ENCODE results near the gene ANKRD31.
"Not testable (repeated sequence)": the region's sequence is repeated elsewhere in the genome, so short reads cannot be mapped to it uniquely, and the experiment has no call there.

ANKRD31 gene

DNA sequence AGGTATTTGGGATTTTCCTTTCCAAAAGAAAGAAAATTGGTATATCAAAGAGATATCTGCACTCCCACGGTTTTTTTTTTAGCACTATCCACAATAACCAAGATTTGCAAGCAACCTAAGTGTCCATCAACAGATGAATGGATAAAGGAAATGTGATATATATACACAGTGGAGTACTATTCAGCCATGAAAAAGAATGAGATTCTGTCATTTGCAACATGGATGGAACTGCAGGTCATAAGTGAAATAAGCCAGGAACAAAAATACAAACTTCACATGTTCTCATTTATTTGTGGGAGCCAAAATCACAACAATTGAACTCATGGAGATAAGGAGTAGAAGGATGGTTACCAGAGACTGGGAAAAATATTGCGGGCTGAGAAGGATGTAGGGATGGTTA is 9.8 kb downstream of the ANKRD31 start:
- no peak for FAIRE-seq

DNA sequence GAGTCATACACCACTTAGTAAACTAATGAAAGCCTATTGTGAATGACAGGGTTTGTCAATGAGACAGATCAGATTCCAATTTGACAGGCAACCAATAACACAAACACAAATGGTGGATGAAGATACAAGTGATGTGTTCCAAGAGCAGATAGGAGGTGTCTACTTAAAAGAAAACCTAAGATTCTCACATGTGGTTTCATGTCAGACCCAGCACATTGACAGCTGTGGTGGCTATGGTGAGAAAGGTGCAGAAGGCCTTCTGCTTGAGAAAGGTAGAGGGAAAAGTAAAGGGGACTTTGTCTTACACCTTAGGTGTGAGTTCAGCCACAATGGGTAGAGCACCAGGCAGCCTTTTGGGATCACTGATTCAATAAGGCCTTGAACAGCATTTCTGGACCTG is 11.2 kb downstream of the ANKRD31 start:
- no peak for FAIRE-seq

DNA sequence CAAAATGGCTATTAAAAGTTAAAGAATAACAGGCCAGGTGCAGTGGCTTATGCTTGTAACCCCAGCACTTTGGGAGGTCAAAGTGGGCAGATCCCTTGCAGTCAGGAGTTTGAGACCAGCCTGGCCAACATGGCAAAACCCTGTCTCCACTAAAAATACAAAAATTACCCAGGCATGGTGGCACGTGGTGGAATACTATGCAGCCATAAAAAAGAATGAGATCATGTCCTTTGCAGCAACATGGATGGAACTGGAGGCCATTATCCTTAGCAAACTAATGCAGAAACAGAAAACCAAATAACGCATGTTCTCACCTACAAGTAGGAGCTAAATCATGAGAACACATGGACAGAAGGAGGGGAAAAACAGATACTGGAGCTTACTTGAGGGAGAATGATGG is 15.9 kb downstream of the ANKRD31 start:
- FAIRE-seq = not testable (repeated sequence)

DNA sequence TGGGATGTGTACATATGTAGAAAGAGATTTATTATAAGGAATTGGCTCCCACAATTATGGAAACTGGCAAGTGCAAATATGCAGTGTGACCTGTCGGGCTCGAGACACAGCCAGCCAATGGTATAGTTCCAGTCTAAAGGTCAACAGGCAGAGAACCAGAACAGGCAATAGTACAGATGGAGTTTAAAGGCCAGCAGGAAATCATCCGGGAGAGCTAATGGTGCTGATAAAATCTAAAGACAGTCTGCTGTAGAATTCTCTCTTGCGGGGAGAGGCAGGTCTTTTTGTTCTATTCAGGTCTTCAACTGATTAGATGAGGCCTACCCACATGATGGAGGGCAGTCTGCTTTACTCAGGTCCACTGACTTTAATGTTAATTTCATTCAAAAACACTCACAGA is 21.8 kb downstream of the ANKRD31 start:
- FAIRE-seq = no peak

DNA sequence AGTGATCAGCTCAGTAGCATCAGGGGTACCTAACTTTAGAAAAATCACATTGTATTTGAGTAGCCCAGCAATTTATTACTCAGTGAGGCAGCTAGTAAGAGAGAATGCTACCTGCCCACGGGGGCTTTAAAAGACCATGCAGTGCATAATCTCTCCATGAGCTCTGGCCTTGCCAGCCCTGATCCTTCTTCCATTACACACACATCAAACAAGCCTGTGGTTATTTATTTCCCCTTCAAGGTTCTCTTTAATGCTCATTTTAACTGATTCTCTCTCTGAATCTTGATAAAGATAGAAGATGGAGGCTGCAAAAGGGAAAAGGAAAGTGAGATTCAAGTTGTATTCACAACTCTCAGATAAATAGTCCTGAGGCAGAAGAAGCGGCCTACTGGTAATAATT is 22.3 kb downstream of the ANKRD31 start:
- no peak for FAIRE-seq

DNA sequence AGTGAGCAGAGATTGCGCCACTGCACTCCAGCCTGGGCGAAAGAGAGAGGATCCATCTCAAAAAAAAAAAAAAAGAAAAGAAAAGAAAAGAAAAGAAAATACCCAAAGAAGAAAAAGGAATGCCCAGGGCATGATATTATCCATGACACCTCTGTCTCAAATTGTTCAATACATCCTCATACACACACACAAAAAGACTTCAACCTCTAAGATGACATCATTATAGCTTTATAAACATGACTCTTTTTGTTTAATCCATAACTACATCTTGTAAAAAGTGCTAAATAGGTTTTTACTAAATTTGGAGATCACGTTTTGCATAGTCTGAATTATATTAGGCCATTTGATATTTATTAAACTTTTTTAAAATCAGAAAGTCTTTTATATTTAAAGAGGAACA is 33.1 kb downstream of the ANKRD31 start:
- FAIRE-seq = no peak

DNA sequence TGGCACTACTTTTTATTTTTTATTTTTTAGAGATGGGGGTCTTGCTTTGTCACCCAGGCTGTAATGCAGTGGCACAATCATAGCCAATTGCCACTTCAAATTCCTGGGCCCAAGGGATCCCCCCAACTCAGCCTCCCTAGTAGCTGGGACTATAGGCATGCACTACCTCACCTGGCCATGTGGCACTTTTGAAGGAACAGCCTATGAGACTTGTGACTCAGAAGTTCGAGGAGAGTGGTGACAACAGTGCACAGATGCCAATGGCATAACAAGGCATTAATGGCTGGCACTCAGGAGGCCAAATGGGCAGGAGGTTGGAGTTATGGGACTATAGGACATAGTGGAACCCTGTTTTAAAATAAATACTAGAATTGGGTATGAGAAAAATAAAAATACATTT is 33.7 kb downstream of the ANKRD31 start:
- no peak for FAIRE-seq

DNA sequence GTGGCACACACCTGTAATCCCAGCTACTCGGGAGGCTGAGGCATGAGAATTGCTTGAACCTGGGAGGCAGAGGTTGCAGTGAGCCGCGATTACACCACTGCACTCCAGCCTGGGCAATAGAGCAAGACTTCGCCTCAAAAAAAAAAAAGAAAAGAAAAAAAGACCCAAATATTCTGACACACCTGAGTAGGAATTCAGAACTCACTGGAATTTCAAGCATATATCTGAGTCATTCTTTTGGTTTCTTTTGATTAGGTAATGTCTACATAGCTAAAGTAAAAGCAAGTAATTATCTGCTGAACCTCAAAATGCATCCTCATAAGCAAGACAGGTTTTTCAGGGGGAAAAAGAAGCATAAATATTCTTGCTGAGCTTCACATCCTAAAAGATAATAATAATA is 35.9 kb downstream of the ANKRD31 start:
- no peak for FAIRE-seq

DNA sequence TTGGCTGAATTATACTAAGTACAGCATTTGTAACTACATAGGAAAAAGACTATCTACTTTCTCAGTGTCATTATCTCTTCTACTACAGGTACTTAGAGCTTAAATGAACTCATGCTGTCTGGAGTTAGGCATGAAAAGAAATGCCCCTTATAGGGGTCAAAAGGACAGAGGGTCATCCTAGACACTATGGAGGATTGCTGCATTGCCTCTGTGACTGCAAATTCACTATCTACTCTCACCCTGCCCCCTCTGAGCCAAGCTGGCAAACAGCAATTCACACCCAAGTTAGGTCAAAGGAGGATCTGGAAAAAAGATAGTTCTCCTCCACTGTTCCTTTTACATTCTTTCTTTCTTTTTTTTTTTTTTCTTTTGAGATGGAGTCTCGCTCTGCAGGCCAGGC is 36.7 kb downstream of the ANKRD31 start:
- no peak for FAIRE-seq

DNA sequence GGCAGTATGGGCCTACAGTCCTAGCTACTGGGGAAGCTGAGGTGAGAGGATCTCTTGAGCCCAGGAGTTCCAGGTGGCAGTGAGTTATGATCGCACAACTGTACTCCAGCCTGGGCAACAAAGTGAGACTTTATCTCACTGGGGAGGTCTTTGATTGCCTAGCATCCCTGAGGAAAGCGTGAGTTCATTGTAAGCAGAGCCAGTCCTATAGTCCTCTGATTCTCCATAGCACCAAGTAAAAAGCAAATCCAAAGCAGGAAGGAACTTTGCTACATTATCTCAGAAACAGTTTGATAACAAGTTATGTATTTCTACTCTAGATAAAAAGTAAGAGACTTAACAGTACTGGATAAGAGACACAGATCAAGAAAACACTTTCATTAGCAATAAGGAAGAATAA is 37.6 kb downstream of the ANKRD31 start:
- FAIRE-seq = no peak

DNA sequence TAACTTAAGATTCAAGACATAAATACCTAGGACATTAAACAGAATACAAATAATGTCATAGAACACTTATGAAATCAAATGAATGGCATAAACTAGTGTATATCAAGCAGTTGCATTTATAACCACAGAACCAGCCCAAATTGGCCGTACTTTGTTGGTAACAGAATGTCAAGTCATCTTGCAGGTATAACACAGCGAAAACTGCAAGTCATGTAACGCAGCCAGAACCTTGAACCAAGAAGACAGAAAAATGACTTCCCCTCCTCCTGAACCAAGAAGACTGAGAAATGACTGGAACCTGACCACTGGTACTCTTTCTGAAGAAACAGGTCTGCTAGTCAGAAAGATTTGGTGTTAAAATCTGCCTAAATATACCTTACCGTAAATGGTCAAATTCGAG is 38.9 kb downstream of the ANKRD31 start:
- no peak for FAIRE-seq

DNA sequence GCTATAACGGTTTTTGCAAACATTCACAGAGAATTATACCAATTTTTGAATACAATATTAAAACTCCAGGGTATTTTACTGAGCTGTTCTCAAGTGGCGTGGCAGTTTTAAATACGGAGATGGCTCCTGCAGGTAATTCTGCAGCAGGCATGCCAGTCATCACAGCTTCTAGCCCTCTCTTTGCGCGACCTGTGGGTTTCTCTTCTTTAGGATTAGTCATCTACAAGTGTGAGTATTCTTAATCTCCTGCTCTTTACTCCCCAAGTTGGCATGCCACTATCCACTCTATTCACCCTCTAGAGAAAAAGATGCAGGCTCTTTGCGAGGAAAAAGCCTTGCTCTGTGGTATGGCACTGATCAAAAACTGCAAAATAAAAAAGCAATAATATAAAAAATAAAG is 43.9 kb downstream of the ANKRD31 start:
- no peak for FAIRE-seq

DNA sequence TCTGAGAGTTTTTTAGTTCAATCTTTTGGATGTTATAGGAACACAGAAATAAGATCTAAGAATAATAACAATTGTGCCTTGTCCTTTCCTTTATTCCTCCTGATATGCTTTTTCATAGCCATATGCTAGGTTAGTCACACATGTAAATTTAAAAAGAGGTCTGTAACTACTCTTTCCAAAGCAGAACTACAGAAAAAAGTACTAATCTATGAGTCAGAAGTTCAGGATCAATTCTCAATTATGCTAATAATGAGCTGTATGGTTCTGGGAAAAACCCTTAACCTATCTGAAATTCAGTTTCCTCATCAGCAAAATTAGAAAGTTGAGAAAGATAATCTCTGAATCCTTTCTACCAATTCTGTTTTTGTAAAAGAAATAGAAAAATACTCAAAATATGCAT is 44.4 kb downstream of the ANKRD31 start:
- FAIRE-seq = no peak

DNA sequence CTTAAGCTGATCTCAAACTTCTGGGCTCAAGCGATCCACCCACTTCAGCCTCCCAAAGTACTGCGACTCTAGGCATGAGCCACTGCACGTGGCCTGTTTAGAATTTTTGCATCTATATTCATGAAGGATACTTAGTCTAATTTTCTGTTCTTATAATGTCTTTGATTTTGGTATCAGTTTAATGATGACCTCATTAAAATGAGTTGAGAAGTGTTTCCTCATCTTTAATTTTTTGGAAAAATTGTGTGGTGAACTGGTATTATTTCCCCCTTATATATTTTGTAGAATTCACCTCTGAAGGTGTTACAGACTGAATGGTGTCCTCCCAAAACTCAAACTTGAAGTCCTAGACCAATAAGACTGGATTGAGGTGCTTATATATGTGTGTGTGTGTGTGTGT is 46.5 kb downstream of the ANKRD31 start:
- FAIRE-seq = no peak

DNA sequence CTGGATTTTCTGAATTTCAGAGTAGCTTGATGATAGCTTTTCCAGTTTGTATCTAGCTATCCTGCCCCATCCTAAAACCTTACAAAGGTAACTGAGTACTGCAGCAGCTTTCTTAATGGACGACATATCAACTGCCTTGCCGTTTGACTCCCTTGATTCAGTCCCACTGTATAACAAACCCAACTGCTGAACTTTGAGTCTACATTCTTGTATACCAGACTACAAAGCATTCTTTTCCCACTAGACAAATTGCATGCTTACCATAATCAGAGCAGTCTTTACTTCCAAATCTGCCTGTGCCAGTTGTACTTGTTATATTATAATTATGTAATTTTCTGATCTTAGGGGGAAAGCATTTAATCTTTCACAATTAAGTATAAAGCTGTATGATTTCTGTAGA is 47.3 kb downstream of the ANKRD31 start:
- FAIRE-seq = no peak

DNA sequence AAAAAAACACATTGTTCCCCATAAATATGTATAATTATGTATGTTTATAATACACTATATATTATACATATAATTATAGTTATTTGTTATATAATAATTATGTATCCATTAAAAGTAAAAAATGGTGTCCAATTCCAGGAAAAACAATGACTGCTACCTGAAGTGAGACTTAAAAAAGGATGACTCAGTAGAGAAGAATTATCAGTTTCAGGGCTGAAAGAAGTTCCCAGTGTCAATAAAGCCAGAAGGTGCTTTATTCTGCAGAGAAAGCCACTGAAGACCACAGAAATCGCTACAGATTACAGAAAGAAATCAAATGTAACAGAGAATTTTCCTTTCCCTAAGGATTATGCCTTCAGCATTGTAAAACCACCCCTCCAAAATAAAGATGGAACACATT is 50.9 kb downstream of the ANKRD31 start:
- FAIRE-seq = no peak

DNA sequence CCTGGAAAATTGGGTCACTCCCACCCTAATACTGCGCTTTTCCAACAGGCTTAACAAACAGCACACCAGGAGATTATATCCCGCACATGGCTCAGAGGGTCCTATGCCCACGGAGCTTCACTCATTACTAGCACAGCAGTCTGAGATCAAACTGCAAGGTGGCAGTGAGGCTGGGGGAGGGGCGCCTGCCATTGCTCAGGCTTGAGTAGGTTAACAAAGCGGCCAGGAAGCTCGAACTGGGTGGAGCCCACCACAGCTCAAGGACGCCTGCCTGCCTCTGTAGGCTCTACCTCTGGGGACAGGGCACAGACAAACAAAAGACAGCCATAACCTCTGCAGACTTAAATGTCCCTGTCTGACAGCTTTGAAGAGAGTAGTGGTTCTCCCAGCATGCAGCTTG is 60.7 kb downstream of the ANKRD31 start:
- not testable (repeated sequence) for FAIRE-seq

DNA sequence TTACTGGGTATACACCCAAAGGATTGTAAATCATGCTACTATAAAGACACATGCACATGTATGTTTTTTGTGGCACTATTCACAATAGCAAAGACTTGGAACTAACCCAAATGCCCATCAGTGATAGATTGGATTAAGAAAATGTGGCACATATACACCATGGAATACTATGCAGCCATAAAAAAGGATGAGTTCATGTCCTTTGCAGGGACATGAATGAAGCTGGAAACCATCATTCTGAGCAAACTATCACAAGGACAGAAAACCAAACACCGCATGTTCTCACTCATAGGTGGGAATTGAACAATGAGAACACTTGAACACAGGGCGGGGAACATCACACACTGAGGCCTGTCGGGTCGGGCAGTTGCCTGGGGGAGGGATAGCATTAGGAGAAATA is 61.8 kb downstream of the ANKRD31 start:
- not testable (repeated sequence) for FAIRE-seq

DNA sequence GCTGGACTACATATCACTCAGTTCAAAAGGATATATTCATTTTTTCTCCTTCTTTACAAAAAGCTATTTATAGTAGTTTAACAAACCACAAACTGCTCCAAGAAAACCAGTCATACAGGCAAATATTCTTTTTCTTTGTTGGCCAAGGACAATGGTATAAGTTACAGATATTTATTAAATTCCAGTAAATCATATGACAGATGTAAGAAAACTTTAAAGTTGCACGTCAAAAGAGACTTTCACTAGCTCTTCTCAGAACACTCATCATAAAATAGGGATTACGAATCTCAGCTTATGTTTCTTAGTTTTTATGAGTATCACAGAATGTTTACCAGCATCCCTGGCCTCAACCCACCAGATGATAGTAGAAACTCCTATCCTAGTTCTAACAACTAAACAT is 67.2 kb downstream of the ANKRD31 start:
- FAIRE-seq = no peak

DNA sequence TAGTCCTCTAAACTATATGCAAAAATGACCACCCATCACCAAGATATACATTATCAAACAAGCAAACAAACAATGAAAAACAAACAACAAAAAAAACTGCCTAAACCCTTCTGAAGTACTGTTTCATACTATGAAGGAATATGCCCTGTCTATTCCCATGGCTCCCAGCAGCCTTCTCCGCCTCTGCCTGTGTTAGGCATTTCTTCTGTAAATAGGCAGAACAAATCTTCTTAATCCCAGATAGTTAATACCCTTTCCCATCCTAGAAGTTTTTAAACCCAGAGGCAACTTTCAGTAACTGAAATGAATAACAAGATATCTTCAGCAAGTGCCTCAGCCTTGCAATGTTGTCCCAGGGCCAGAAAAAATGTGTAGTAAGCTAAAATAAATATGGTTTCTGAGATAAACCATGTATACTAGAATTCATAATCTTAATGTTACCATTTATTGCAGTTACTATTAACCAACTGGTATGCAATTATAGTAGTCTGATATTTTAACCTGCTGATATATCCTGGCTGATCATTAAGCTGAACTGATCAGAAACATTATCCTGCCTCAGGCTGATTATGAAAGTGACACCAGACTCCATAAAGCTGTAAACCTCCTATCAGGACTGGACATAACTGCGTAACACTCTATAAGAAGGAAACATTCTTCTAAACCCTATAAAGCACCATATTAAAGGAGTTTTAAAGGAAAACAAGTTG is 68.5 kb downstream of the ANKRD31 start:
- no peak for FAIRE-seq

DNA sequence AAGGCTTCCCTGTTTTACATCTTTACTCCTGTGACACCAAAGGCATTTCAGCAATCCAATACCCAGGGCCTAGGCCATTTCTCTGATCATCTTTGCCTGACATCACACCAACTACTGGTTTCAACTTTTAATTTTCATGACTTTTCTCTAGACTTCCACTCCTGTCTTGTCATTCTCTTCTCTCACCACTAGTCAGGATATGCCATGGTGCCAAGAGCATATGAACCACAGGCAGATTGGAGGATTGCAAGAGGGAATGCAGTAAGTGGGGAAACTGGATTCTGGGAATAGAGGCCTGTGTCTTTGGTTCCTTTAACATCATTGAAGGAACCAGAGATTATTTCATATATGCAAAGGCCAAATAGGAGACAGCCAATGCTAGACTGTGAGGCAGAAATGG is 69.3 kb downstream of the ANKRD31 start:
- FAIRE-seq = no peak

DNA sequence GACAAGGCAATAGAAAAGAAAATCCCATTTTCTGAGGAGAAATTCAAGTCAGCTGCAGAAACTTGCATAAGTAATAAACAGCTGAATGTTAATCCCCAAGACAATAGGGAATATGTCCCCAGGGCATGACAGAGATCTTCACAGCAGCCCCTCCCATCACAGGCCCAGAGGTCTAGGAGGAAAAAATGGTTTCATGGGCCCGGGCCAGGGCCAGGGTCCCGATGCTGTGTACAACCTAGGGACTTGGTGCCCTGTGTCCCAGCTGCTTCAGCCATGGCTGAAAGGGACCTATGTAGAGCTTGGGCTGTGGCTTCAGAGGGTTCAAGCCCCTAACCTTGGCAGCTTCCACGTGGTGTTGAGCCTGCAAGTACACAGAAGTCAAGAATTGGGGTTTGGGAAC is 75.2 kb downstream of the ANKRD31 start:
- not testable (repeated sequence) for FAIRE-seq

DNA sequence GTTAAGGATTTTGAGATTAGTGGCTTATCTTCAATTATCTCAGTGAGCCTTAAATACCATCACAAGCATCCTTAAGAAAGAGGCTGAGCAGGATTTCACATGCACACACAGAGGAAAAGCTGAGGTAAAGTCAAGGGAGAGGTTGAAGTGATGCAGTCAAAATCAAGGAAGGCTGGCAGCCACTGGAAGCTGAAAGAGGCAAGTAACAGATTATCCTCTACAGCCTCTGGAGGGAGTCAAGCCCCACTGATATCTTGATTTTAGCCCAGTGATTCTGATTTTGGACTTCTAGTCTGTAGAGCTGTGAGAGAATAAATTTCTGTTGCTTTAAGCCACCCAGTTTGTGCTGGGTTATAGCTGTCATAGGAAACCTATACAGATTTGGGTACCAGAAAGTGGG is 80.1 kb downstream of the ANKRD31 start:
- no peak for FAIRE-seq

DNA sequence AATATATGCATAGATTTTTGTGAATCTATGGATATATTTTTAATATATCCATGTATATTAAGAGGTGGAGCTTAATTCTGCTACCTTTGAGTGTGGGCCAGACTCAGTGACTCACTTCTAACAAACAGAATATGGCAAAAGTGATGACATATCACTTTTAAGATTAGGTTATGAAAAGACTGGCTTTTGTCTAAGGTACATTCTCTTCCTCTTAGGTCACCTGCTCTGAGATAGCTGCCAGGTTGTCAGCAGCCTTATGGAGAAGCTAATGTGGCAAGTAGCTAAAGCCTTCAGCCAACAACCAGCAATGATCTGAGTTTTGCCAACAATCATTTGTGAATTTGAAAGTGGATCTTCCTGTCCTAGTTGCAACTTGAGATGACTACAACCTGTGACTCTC is 83.8 kb downstream of the ANKRD31 start:
- no peak for FAIRE-seq

DNA sequence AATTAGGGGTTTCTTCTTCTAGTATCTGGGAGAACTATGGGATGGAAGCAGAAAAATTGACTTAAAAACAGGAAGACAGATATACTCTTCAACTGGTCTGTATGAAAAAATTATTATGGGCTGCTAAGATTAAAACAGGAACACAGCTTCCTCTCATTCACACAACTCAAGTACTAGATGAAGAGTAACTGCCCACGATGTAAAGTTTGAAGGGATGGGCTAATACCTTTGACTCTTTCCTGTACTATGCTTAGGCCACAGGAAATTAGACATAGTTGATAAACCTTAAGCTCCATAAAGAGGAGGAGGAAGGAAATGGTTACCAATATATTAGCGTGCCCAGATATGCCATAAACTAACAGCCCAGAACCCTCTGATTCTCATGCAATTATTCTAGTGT is 88.6 kb downstream of the ANKRD31 start:
- FAIRE-seq = no peak
